ENCODE results near the gene TBRG4. TPM values are rescaled to one million over a fixed set of nuclear protein-coding genes. Genes with fewer than 3 reads are reported as not detected.

TBRG4 gene
- total and polyA plus RNA-seq, 4 donors, result 14.4 to 41.8 (median 38.2) TPM

- no peaks in the 10 kb centered on the region for H3K36me3 ChIP-seq (ENCODE audit: control insufficient read depth in 1 of 2, insufficient read depth in 2 of 2, low read length in 1 of 2)
Measured at GRCh38 chr7:45092931-45093235, 18.6 kb downstream of the TBRG4 start.

GRCh38 chr7:45092100-45092930, 19.2 kb downstream of the TBRG4 start:
- Histone ChIP-seq H3K9me3 (ENCODE audit: control insufficient read depth, low read length) (no peaks in the 10 kb centered on the region), H3K36me3 (ENCODE audit: control insufficient read depth in 1 of 2, insufficient read depth in 2 of 2, low read length in 1 of 2) (no peaks in the 10 kb centered on the region), H3K27me3 (ENCODE audit: control insufficient read depth in 1 of 2, insufficient read depth in 2 of 2, low read length in 1 of 2) (no peaks in the 10 kb centered on the region), H3K27ac (ENCODE audit: low read depth in 1 of 2, low read length in 2 of 2) (no peak overlapping the region), H3K4me1 (ENCODE audit: control insufficient read depth in 1 of 2, insufficient read depth in 2 of 2, low read length in 2 of 2) (no peaks in the 10 kb centered on the region), H3K4me3 (ENCODE audit: low read length in 2 of 2) (no peak overlapping the region)
- ATAC-seq (ENCODE audit: low FRiP score) (no peak), DNase-seq (no peak)
- intact Hi-C loops (cut with DNase I), result no loop called here
- WGBS, 2 donors, result 56 to 66% methylated on average over 7 of the region's 7 CpGs

More at GRCh38 chr7:45092931-45093235, 18.6 kb downstream of the TBRG4 start:
- Histone ChIP-seq H3K4me1 (ENCODE audit: control insufficient read depth in 1 of 2, insufficient read depth in 2 of 2, low read length in 2 of 2) (no peaks in the 10 kb centered on the region), H3K4me3 (ENCODE audit: low read length in 2 of 2) (no peak overlapping the region), H3K27ac (ENCODE audit: low read depth in 1 of 2, low read length in 2 of 2) (no peak overlapping the region), H3K9me3 (ENCODE audit: control insufficient read depth, low read length) (no peaks in the 10 kb centered on the region), H3K27me3 (ENCODE audit: control insufficient read depth in 1 of 2, insufficient read depth in 2 of 2, low read length in 1 of 2) (no peaks in the 10 kb centered on the region)
- no peak for DNase-seq
- ATAC-seq (ENCODE audit: low FRiP score), result no peak
- 69 to 70% methylated on average over 3 of the region's 3 CpGs for WGBS, 2 donors
- intact Hi-C loops (cut with DNase I), result no loop called here

GRCh38 chr7:45089341-45089891, 22.1 kb downstream of the TBRG4 start:
- peak overlapping the region; percentile 42 to 46 for H3K4me3 ChIP-seq (ENCODE audit: low read length in 2 of 2)
- H3K27ac ChIP-seq (ENCODE audit: low read depth in 1 of 2, low read length in 2 of 2), result no peak overlapping the region
- H3K9me3 ChIP-seq (ENCODE audit: control insufficient read depth, low read length), result no peaks in the 10 kb centered on the region
- H3K36me3 ChIP-seq (ENCODE audit: control insufficient read depth in 1 of 2, insufficient read depth in 2 of 2, low read length in 1 of 2), result no peaks in the 10 kb centered on the region
- no peaks in the 10 kb centered on the region for H3K4me1 ChIP-seq (ENCODE audit: control insufficient read depth in 1 of 2, insufficient read depth in 2 of 2, low read length in 2 of 2)
- DNase-seq (peak; percentile 74 to 88), ATAC-seq (ENCODE audit: low FRiP score) (no peak)
- WGBS, 2 donors, result 2 to 3% methylated on average over 22 of the region's 22 CpGs
- no peaks in the 10 kb centered on the region for H3K27me3 ChIP-seq (ENCODE audit: control insufficient read depth in 1 of 2, insufficient read depth in 2 of 2, low read length in 1 of 2)
- intact Hi-C loops (cut with DNase I), result no loop called here

GRCh38 chr7:45088821-45089340, 22.6 kb downstream of the TBRG4 start, which contains the start of gene NACAD:
Gene NACAD, minus strand, starts transcription at chr7:45088969. Its CDS starts 75 bp downstream, at chr7:45088894.
- H3K27me3 ChIP-seq (ENCODE audit: control insufficient read depth in 1 of 2, insufficient read depth in 2 of 2, low read length in 1 of 2), result no peaks in the 10 kb centered on the region
- intact Hi-C loops (cut with DNase I), result no loop called here
- ATAC-seq (ENCODE audit: low FRiP score), result peak; percentile 87
- H3K4me1 ChIP-seq (ENCODE audit: control insufficient read depth in 1 of 2, insufficient read depth in 2 of 2, low read length in 2 of 2), result no peaks in the 10 kb centered on the region
- no peaks in the 10 kb centered on the region for H3K36me3 ChIP-seq (ENCODE audit: control insufficient read depth in 1 of 2, insufficient read depth in 2 of 2, low read length in 1 of 2)
- H3K4me3 ChIP-seq (ENCODE audit: low read length in 2 of 2), result peak within 1 kb of the TSS; percentile 42 to 46
- peak within 1 kb of the TSS in 1 of 2 donors; percentile 18 for H3K27ac ChIP-seq (ENCODE audit: low read depth in 1 of 2, low read length in 2 of 2)
- DNase-seq, result peak in 1 of 2 donors; percentile 88
- no peaks in the 10 kb centered on the region for H3K9me3 ChIP-seq (ENCODE audit: control insufficient read depth, low read length)
- WGBS, 2 donors, result 0 to 1% methylated on average over 9 to 50 of the region's 50 CpGs

- ATAC-seq (ENCODE audit: low FRiP score) (peak; percentile 15), DNase-seq (peak in 1 of 2 donors; percentile 76)
- WGBS, 2 donors, result 10 to 15% methylated on average over 29 of the region's 29 CpGs
- Histone ChIP-seq H3K27me3 (ENCODE audit: control insufficient read depth in 1 of 2, insufficient read depth in 2 of 2, low read length in 1 of 2) (no peaks in the 10 kb centered on the region), H3K9me3 (ENCODE audit: control insufficient read depth, low read length) (no peaks in the 10 kb centered on the region), H3K27ac (ENCODE audit: low read depth in 1 of 2, low read length in 2 of 2) (peak overlapping the region in 1 of 2 donors; percentile 18), H3K4me3 (ENCODE audit: low read length in 2 of 2) (peak overlapping the region; percentile 42 to 46), H3K36me3 (ENCODE audit: control insufficient read depth in 1 of 2, insufficient read depth in 2 of 2, low read length in 1 of 2) (no peaks in the 10 kb centered on the region), H3K4me1 (ENCODE audit: control insufficient read depth in 1 of 2, insufficient read depth in 2 of 2, low read length in 2 of 2) (no peaks in the 10 kb centered on the region)
- intact Hi-C loops (cut with DNase I), result no loop called here
Measured at GRCh38 chr7:45088146-45088701, 23.3 kb downstream of the TBRG4 start.

- peak overlapping the region in 1 of 2 donors; percentile 18 for H3K27ac ChIP-seq (ENCODE audit: low read depth in 1 of 2, low read length in 2 of 2)
- no peaks in the 10 kb centered on the region for H3K36me3 ChIP-seq (ENCODE audit: control insufficient read depth in 1 of 2, insufficient read depth in 2 of 2, low read length in 1 of 2)
- no peak overlapping the region for H3K4me3 ChIP-seq (ENCODE audit: low read length in 2 of 2)
- H3K9me3 ChIP-seq (ENCODE audit: control insufficient read depth, low read length), result no peaks in the 10 kb centered on the region
- WGBS, 2 donors, result 93 to 95% methylated on average over 6 of the region's 6 CpGs
- H3K27me3 ChIP-seq (ENCODE audit: control insufficient read depth in 1 of 2, insufficient read depth in 2 of 2, low read length in 1 of 2), result no peaks in the 10 kb centered on the region
- no peaks in the 10 kb centered on the region for H3K4me1 ChIP-seq (ENCODE audit: control insufficient read depth in 1 of 2, insufficient read depth in 2 of 2, low read length in 2 of 2)
- DNase-seq (peak in 1 of 2 donors; percentile 69), ATAC-seq (ENCODE audit: low FRiP score) (peak; percentile 9)
- intact Hi-C loops (cut with DNase I), result no loop called here
Measured at GRCh38 chr7:45087301-45088145, 24.0 kb downstream of the TBRG4 start.

- Histone ChIP-seq H3K9me3 (ENCODE audit: control insufficient read depth, low read length) (no peaks in the 10 kb centered on the region), H3K27me3 (ENCODE audit: control insufficient read depth in 1 of 2, insufficient read depth in 2 of 2, low read length in 1 of 2) (no peaks in the 10 kb centered on the region), H3K36me3 (ENCODE audit: control insufficient read depth in 1 of 2, insufficient read depth in 2 of 2, low read length in 1 of 2) (no peaks in the 10 kb centered on the region), H3K4me1 (ENCODE audit: control insufficient read depth in 1 of 2, insufficient read depth in 2 of 2, low read length in 2 of 2) (no peaks in the 10 kb centered on the region), H3K4me3 (ENCODE audit: low read length in 2 of 2) (no peak overlapping the region), H3K27ac (ENCODE audit: low read depth in 1 of 2, low read length in 2 of 2) (no peak overlapping the region)
- intact Hi-C loops (cut with DNase I), result no loop called here
- ATAC-seq (ENCODE audit: low FRiP score), result no peak
- peak in 1 of 2 donors; percentile 61 for DNase-seq
- 89 to 92% methylated on average over 15 of the region's 15 CpGs for WGBS, 2 donors
Measured at GRCh38 chr7:45086331-45087065, 25.0 kb downstream of the TBRG4 start.

Data from aorta (tissue), 5 donors.